Endothelial cell of umbilical vein (primary cell): ENCODE measurements around the gene ZNRF1.

ENCODE experiments used
- EZH2 ChIP-seq: IDR thresholded peaks from 2 replicates; pipeline ENCODE4 v1.6.1; 2012; ENCODE audit warnings: borderline replicate concordance, low read depth, mild to moderate bottlenecking, moderate library complexity, low read length, inconsistent platforms; ENCODE audit not compliant: severe bottlenecking
- FOS ChIP-seq: IDR thresholded peaks from 2 replicates; pipeline ENCODE4 v1.6.1; 2011; ENCODE audit warnings: mild to moderate bottlenecking, low read length, moderate library complexity, borderline replicate concordance; ENCODE audit not compliant: insufficient read depth
- JUN ChIP-seq: IDR thresholded peaks from 2 replicates; pipeline ENCODE4 v1.6.1; 2011; ENCODE audit warnings: borderline replicate concordance, low read depth; ENCODE audit not compliant: insufficient read length, insufficient read depth
- MAX ChIP-seq: IDR thresholded peaks from 2 replicates; pipeline ENCODE4 v1.6.1; 2011; ENCODE audit not compliant: insufficient read depth, insufficient read length
- MYC ChIP-seq: IDR thresholded peaks from one replicate; pipeline ENCODE4 v1.6.1; 2011; ENCODE audit warnings: mild to moderate bottlenecking, low read depth, low read length
- POLR2A ChIP-seq: IDR thresholded peaks from 2 replicates; pipeline ENCODE4 v1.6.1; 2012; ENCODE audit warnings: low read depth, mild to moderate bottlenecking, control low read depth, low read length
- POLR2AphosphoS5 ChIP-seq: IDR thresholded peaks from 2 replicates; pipeline ENCODE4 v1.6.1; 2012; ENCODE audit warnings: low read depth, mild to moderate bottlenecking, control low read depth, low read length, moderate library complexity; ENCODE audit not compliant: insufficient read depth
- TF ChIP-seq, protein P1 (sequence below), 2 donors: IDR thresholded peaks; 1 replicate in 1 of 2; 2 replicates in 1 of 2; pipeline ENCODE4 v1.5.1; 2011; ENCODE audit warnings: low read length in 2 of 2, mild to moderate bottlenecking in 2 of 2, moderate library complexity in 2 of 2, control low read depth in 1 of 2, inconsistent platforms in 1 of 2, low read depth in 1 of 2; ENCODE audit not compliant: insufficient read depth in 1 of 2; ENCODE audit errors: extremely low read depth in 1 of 2

GRCh38 chr16:75060723-75061122 is 61.9 kb downstream of the ZNRF1 start:
- TF ChIP-seq EZH2 (no peak), POLR2AphosphoS5 (no peak), JUN (no peak), POLR2A (no peak), FOS (no peak), MAX (no peak), MYC (no peak)
- TF ChIP-seq, protein P1, sequence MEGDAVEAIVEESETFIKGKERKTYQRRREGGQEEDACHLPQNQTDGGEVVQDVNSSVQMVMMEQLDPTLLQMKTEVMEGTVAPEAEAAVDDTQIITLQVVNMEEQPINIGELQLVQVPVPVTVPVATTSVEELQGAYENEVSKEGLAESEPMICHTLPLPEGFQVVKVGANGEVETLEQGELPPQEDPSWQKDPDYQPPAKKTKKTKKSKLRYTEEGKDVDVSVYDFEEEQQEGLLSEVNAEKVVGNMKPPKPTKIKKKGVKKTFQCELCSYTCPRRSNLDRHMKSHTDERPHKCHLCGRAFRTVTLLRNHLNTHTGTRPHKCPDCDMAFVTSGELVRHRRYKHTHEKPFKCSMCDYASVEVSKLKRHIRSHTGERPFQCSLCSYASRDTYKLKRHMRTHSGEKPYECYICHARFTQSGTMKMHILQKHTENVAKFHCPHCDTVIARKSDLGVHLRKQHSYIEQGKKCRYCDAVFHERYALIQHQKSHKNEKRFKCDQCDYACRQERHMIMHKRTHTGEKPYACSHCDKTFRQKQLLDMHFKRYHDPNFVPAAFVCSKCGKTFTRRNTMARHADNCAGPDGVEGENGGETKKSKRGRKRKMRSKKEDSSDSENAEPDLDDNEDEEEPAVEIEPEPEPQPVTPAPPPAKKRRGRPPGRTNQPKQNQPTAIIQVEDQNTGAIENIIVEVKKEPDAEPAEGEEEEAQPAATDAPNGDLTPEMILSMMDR (IDR thresholded peaks at IDR 0.05; ENCODE audit: extremely low read depth in 1 of 2, insufficient read depth in 1 of 2, low read depth in 1 of 2, low read length in 2 of 2): no peak
